NAMALWA (cell line): ENCODE results near the gene PAX5.

ENCODE experiments used
- DNase-seq: peaks from one replicate; pipeline ENCODE4 v3.0.0-alpha.2; 2015; ENCODE audit warnings: low spot score

The PAX5 gene

GRCh38 chr9:36987409-36987808 lies 46.7 kb downstream of the PAX5 start:
- DNase-seq = no peak

GRCh38 chr9:36986468-36987408 lies 47.3 kb downstream of the PAX5 start:
- no peak for DNase-seq

GRCh38 chr9:36985769-36986467 lies 48.1 kb downstream of the PAX5 start:
- DNase-seq = no peak

DNA sequence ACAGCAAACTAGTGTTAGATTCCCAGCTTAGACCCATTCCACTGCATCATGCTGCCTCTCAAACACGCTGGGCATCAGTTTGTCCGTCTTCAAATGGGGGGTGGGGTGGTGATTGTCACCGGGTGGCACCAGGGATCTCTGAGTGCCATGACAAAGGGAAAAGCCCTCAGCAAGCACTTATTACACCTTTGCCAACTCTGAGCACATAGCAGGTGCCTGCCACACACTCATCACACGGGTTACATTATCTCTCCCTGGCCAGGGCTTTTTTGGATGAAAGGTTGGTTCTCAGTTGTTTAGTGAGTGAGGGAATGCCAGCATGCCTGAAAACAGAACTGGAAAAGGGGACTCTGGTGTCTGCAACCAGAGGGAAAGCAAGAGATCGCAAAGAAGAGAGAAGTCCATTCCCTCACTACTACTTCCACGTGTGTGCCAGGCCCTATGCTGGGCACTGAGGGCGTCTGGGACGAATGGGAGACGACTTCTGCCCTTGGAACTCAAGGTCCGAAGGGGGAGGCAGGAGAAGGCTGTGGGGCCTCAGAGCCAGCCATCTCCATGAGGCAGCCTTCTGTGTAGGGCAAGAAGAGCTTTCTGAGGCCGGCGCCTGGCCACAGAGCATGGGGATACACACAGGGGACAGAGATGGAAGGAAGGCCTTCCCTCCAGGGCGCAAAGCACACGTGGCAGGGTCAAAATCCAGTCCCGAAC lies 48.9 kb downstream of the PAX5 start:
- no peak for DNase-seq

- DNase-seq = no peak
Measured at GRCh38 chr9:36980148-36980974, 53.7 kb downstream of the PAX5 start.

- no peak for DNase-seq
Measured at GRCh38 chr9:36976371-36977030, 57.6 kb downstream of the PAX5 start.

DNA sequence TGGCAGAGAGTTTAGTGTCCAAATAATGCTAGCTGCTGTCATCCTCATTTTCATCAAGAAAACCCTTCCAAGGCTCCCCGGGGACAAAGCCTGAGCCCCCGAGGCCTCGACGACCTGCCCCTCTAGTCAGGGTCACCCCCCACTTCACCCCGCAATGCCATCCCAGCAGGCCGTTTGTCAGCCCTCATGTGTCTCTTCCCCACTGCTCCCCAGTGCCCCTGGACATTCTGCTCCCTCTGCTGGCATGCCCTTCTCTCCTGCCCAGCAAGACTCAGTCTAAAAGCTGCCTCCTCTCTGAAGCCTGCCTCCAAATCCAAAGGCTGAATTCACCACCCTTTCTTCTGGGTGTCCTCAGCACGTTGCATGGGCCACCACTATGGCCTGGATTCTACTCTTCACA lies 59.3 kb downstream of the PAX5 start:
- no peak for DNase-seq

GRCh38 chr9:36971935-36972488 lies 62.1 kb downstream of the PAX5 start:
- DNase-seq = no peak

- no peak for DNase-seq
Measured at GRCh38 chr9:36970007-36970888, 63.8 kb downstream of the PAX5 start.

GRCh38 chr9:36969216-36969771 lies 64.8 kb downstream of the PAX5 start:
- no peak for DNase-seq

DNA sequence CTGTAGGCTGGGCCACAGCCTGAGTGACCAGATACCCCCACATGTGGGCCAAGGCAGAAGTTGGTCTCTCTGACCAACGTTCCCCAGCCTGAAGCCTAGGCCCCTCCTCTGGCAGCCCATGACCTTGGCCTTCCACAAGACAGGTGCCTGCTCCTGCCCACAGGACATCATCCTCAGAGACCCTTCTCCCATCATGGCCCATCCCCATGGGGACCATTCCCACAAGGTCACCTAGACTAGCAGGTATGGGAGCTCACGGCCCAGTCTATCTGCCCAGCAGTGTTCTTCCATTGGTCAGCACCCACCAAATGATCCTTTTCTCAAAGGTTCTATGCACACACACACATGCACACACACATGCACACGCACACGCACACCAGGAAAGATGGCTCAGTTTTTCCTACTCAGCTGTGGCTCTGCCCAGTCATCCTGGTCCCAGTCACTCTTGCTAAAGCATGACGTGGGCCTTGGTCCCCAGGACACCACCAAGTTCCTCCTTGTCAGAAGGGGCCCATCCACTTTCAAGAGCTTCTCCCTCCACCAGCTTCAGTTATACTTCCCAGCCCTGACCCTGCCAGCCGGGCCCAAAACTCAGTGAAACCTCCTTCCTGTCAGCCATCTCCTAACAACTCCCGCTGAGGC lies 65.4 kb downstream of the PAX5 start:
- no peak for DNase-seq

- DNase-seq = no peak
Measured at GRCh38 chr9:36967997-36968396, 66.1 kb downstream of the PAX5 start.

- DNase-seq = no peak
Measured at GRCh38 chr9:36966371-36967097, 67.5 kb downstream of the PAX5 start.

DNA sequence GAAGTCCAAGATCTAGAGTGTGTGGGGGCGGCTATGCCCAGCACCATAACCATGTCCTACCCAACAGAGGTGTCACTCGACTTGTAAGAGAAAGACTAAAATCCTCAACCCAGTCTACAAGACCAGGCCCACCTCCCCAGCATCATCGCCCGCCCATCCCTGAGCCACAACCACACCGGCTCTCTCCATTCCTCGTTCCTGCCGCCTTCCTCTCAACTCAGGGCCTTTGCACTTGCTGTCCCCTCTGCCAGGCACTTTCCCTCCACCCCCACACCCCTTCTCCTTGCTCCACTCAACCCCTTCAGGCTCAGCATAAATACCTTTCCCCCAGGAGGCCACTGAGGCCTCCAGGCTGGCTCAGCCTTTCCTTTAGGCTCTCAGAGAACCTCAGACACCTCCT lies 69.3 kb downstream of the PAX5 start:
- DNase-seq = no peak

DNA sequence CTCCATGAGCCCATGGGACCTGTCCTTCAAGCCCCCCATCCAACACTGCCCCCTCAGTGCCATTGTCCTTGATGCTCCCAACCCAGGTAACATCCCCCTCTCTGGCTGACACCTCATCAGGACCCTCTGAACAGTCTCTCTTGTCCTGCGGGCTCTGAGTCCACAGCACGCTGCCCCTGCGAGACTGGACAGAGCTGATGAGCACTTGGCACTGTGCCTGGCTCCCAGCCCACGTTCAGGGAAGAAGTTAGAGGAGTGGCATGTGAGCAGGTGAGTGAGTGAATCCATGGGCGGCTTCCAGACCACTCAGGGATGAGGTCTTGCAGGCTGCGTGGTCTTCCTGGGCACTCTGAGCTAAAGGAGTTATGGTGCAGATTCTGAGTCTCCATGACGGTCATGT lies 70.7 kb downstream of the PAX5 start:
- no peak for DNase-seq

GRCh38 chr9:36962691-36963090 lies 71.4 kb downstream of the PAX5 start:
- no peak for DNase-seq

- DNase-seq = no peak
Measured at GRCh38 chr9:36961561-36962325, 72.3 kb downstream of the PAX5 start.

DNA sequence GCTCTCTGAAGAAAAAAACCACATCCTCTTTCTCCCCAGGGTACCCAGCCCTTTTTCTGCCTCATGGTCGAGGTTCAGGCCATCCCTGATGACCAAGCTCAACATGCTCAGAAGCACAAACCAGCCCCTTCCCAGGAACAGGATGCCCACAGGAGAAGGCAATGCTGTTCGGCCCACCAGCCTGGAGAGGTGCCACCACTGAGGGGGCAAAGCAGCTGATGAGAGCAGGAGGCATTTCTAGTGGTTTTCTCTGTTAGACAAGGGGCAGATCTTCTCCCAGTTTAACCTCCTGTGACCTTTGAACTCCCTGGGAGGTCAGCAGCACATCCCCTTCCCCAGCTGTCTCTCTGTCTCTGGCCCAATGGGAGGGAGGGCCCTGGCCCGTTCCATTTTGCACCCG lies 73.0 kb downstream of the PAX5 start:
- no peak for DNase-seq
